B cell (primary cell): ENCODE data around the gene NCBP2L. TPM values are rescaled to one million over a fixed set of nuclear protein-coding genes. Genes with fewer than 3 reads are reported as not detected.

Experiments
- ATAC-seq: fragments of 200-7000 bp; cut with Tn5 transposase; one replicate; pipeline ENCODE4 v1.10.0; 2021; ENCODE audit warnings: low read depth, mild to moderate bottlenecking, moderate number of reproducible peaks, moderate library complexity
- CTCF ChIA-PET: fragments of 350-600 bp; sonication (Branson Sonifier 250); formaldehyde crosslinking; loops from one replicate; lab custom pipeline; 2021; ENCODE audit warnings: antibody characterized with exemption, inconsistent platforms; lab: Charles Lee
- POLR2A ChIA-PET: fragments of 350-600 bp; sonication (Branson Sonifier 250); formaldehyde crosslinking; loops from one replicate; lab custom pipeline; 2021; ENCODE audit warnings: antibody characterized with exemption; lab: Charles Lee
- DNase-seq: peaks from one replicate; pipeline ENCODE4 v3.0.0; 2013
- H2AFZ ChIP-seq: 2 replicates; pipeline ENCODE4 v1.6.1; 2012; ENCODE audit warnings: mild to moderate bottlenecking, low read depth, low read length; ENCODE audit not compliant: insufficient read depth, poor library complexity, severe bottlenecking
- H3K27ac ChIP-seq, 2 donors: 1 replicate in 1 of 2; 2 replicates in 1 of 2; pipeline ENCODE4 v1.5.1; 2012 to 2013; ENCODE audit warnings: low read length in 2 of 2, mild to moderate bottlenecking in 2 of 2, moderate library complexity in 1 of 2
- H3K27me3 ChIP-seq, 4 experiments: fragments of 200-600 bp in 1 of 4; sonication (generic) in 1 of 4; replicated peaks in 1 of 4; 1 replicate in 2 of 4; 2 replicates in 2 of 4; pipeline versions ENCODE4 v1.6.1 to v1.7.0; 2013 to 2016; ENCODE audit warnings: low read length in 3 of 4, mild to moderate bottlenecking in 2 of 4, mixed read lengths in 1 of 4, moderate library complexity in 1 of 4; ENCODE audit not compliant: insufficient read depth in 4 of 4, control insufficient read depth in 3 of 4; ENCODE audit errors: control extremely low read depth in 1 of 4
- H3K36me3 ChIP-seq, 2 experiments: replicated peaks in 1 of 2; 1 replicate in 1 of 2; 2 replicates in 1 of 2; pipeline versions ENCODE4 v1.6.1 to v1.7.1; 2013; ENCODE audit warnings: low read length in 1 of 2; ENCODE audit not compliant: insufficient read depth in 2 of 2, control insufficient read depth in 1 of 2; ENCODE audit errors: control extremely low read depth in 1 of 2, extremely low read depth in 1 of 2
- H3K4me1 ChIP-seq, 2 donors: fragments of 200-600 bp in 1 of 2; sonication (generic) in 1 of 2; 1 replicate in 1 of 2; 2 replicates in 1 of 2; pipeline versions ENCODE4 v1.5.1 to v1.6.1; 2013 to 2017; ENCODE audit warnings: low read length in 2 of 2; ENCODE audit not compliant: control insufficient read depth in 2 of 2, insufficient read depth in 2 of 2
- H3K4me2 ChIP-seq: replicated peaks from 2 replicates; pipeline ENCODE3; 2012; ENCODE audit warnings: mild to moderate bottlenecking, low read depth, low read length; ENCODE audit not compliant: poor library complexity, severe bottlenecking
- H3K4me3 ChIP-seq, 5 experiments: fragments of 200-600 bp in 1 of 5; sonication (generic) in 1 of 5; 1 replicate in 3 of 5; 2 replicates in 2 of 5; pipeline versions ENCODE4 v1.5.1 to v1.7.0; 2011 to 2016; ENCODE audit warnings: low read length in 4 of 5, mild to moderate bottlenecking in 4 of 5, low read depth in 2 of 5, control low read depth in 1 of 5, moderate library complexity in 1 of 5; ENCODE audit not compliant: insufficient read depth in 1 of 5; ENCODE audit errors: control extremely low read depth in 1 of 5, extremely low read depth in 1 of 5
- H3K79me2 ChIP-seq: fragments of 200-600 bp; sonication (generic); one replicate; pipeline ENCODE4 v1.6.0; 2016; ENCODE audit warnings: low read length; ENCODE audit not compliant: control insufficient read depth, insufficient read depth
- H3K9ac ChIP-seq: fragments of 200-600 bp; sonication (generic); 2 replicates; pipeline ENCODE4 v1.6.1; 2017; ENCODE audit warnings: mild to moderate bottlenecking, low read length, moderate library complexity
- H3K9me3 ChIP-seq, 3 donors: one replicate each; pipeline versions ENCODE4 v1.6.1 to v1.7.1; 2013; ENCODE audit warnings: low read length in 2 of 3; ENCODE audit not compliant: control insufficient read depth in 2 of 3, insufficient read depth in 1 of 3; ENCODE audit errors: control extremely low read depth in 1 of 3
- H4K20me1 ChIP-seq: 2 replicates; pipeline ENCODE4 v1.6.0; 2012; ENCODE audit warnings: mild to moderate bottlenecking, low read length; ENCODE audit not compliant: insufficient read depth, control insufficient read depth, poor library complexity, severe bottlenecking
- H3K27ac Mint-ChIP-seq: one replicate; pipeline ENCODE4 v1.8.0; 2021; ENCODE audit warnings: mixed read lengths
- H3K27me3 Mint-ChIP-seq: one replicate; pipeline ENCODE4 v1.8.0; 2021; ENCODE audit warnings: mixed read lengths
- H3K4me1 Mint-ChIP-seq: one replicate; pipeline ENCODE4 v1.8.0; 2021; ENCODE audit warnings: mixed read lengths
- H3K4me3 Mint-ChIP-seq: one replicate; pipeline ENCODE4 v1.8.0; 2021; ENCODE audit warnings: mixed read lengths
- H3K9me3 Mint-ChIP-seq: one replicate; pipeline ENCODE4 v1.8.0; 2022; ENCODE audit warnings: mixed read lengths; ENCODE audit not compliant: insufficient read depth
- CTCF ChIP-seq: fragments of 200-600 bp; IDR thresholded peaks from one replicate; pipeline ENCODE4 v1.8.0; 2022; ENCODE audit warnings: antibody characterized with exemption, mild to moderate bottlenecking
- EZH2 ChIP-seq: IDR thresholded peaks from 2 replicates; pipeline ENCODE4 v1.6.1; 2012; ENCODE audit warnings: borderline replicate concordance, low read depth, mild to moderate bottlenecking, moderate library complexity, low read length; ENCODE audit not compliant: insufficient read depth, poor library complexity, severe bottlenecking
- WGBS: methylation state at CpG from one replicate; pipeline ENCODE4 v1.1.5; 2013; ENCODE audit warnings: missing lambda C conversion rate; ENCODE audit not compliant: insufficient coverage; 5-methylcytosine and 5-hydroxymethylcytosine counted together
- intact Hi-C: fragments of 100-400 bp; cut with micrococcal nuclease; formaldehyde crosslinking; loops from one replicate; pipeline ENCODE4 v1.10.0; 2022
- polyA plus RNA-seq: library from polyadenylated mRNA; depleted of rRNA; stranded (reverse); fragments of >200 nt; gene quantifications from 2 replicates; pipeline ENCODE4 v1.2.3, GENCODE V29; 2012
- total RNA-seq, 2 donors: library from RNA; stranded (reverse); fragments of 120-200 nt in 1 of 2; gene quantifications; 1 replicate in 1 of 2; 2 replicates in 1 of 2; pipeline versions ENCODE4 v1.2.3 to v1.2.4, GENCODE V29; 2013 to 2022

NCBP2L gene
- total and polyA plus RNA-seq, 2 donors (not counting 1 experiment from before 2014, with no cell fraction given), result not detected

DNA sequence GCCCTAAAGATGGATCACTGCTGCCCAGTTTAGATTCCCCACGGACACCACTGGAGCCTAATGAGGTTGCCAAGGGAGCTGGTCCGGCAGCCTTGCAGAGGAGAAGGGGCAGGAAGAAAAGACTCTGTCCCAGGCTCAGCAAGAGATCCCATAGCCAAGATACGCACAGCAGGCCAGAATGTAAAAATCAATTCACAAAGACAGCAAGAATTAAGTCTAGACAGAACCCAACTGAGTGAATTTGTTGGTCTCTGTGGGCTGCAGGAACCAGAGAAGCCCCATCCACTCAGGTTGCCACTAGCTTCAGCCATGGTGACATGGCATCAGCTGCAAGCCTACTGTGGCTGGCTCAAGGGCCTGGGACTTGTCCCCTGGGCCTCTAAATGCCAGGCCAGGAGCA lies 24.8 kb upstream of the NCBP2L start:
- TF ChIP-seq EZH2, result no peak
- TF ChIP-seq CTCF, result no peak
- H3K79me2 ChIP-seq, result no peaks in the 10 kb centered on the region
- H3K27me3 Mint-ChIP-seq, result no peaks in the 10 kb centered on the region
- H3K36me3 ChIP-seq, result no peaks in the 10 kb centered on the region
- no peaks in the 10 kb centered on the region for H3K4me1 Mint-ChIP-seq
- H3K27ac ChIP-seq, result no peak overlapping the region
- ChIA-PET POLR2A (interaction anchor here (0.8 kb wide), 1 partner anchor 10 kb away, joined by 3 read pairs; no protein-coding TSS in a partner anchor), CTCF (interaction anchor here (0.7 to 1.0 kb wide), 2 partner anchors 8 to 35 kb away, joined by 3 to 4 read pairs; no protein-coding TSS in a partner anchor)
- DNase-seq, result no peak
- H2AFZ ChIP-seq, result no peak overlapping the region
- intact Hi-C loops, result no loop called here
- H3K9me3 ChIP-seq, result no peaks in the 10 kb centered on the region
- H3K4me1 ChIP-seq, result no peaks in the 10 kb centered on the region
- H3K27me3 ChIP-seq, result no peaks in the 10 kb centered on the region
- H3K4me3 ChIP-seq, result no peak overlapping the region
- no peak overlapping the region for H3K4me2 ChIP-seq
- WGBS, result 83% methylated on average over 1 of the region's 3 CpGs
- H3K27ac Mint-ChIP-seq, result no peak overlapping the region
- H3K9ac ChIP-seq, result no peak overlapping the region
- no peak overlapping the region for H3K4me3 Mint-ChIP-seq
- H4K20me1 ChIP-seq, result no peaks in the 10 kb centered on the region
- no peak for ATAC-seq
- no peaks in the 10 kb centered on the region for H3K9me3 Mint-ChIP-seq

GRCh38 chrX:107753187-107753586 lies 24.3 kb upstream of the NCBP2L start:
- no peaks in the 10 kb centered on the region for H4K20me1 ChIP-seq
- H2AFZ ChIP-seq, result no peak overlapping the region
- ChIA-PET CTCF (interaction anchor here (0.7 to 1.0 kb wide), 2 partner anchors 9 to 36 kb away, joined by 3 to 4 read pairs; no protein-coding TSS in a partner anchor), POLR2A (interaction anchor here (0.8 kb wide), 1 partner anchor 11 kb away, joined by 3 read pairs; no protein-coding TSS in a partner anchor)
- H3K4me3 Mint-ChIP-seq, result no peak overlapping the region
- no peaks in the 10 kb centered on the region for H3K27me3 ChIP-seq
- H3K27ac Mint-ChIP-seq, result no peak overlapping the region
- H3K27me3 Mint-ChIP-seq, result no peaks in the 10 kb centered on the region
- no peak overlapping the region for H3K4me3 ChIP-seq
- intact Hi-C loops, result no loop called here
- no peak overlapping the region for H3K27ac ChIP-seq
- no peaks in the 10 kb centered on the region for H3K4me1 ChIP-seq
- H3K4me2 ChIP-seq, result no peak overlapping the region
- H3K36me3 ChIP-seq, result no peaks in the 10 kb centered on the region
- no peaks in the 10 kb centered on the region for H3K79me2 ChIP-seq
- H3K9ac ChIP-seq, result no peak overlapping the region
- H3K9me3 Mint-ChIP-seq, result no peaks in the 10 kb centered on the region
- H3K9me3 ChIP-seq, result no peaks in the 10 kb centered on the region
- WGBS, result no CpG with 5 or more reads among the region's 4 CpGs
- H3K4me1 Mint-ChIP-seq, result no peaks in the 10 kb centered on the region
- TF ChIP-seq CTCF, result no peak
- no peak for TF ChIP-seq EZH2
- ATAC-seq (no peak), DNase-seq (no peak)
